Ectodermal cell (in vitro differentiated cells): ENCODE measurements around the gene TBC1D7.

ENCODE experiments used
- H3K27ac ChIP-seq: 2 replicates; pipeline ENCODE4 v1.7.0; 2013; ENCODE audit warnings: mild to moderate bottlenecking, low read depth, low read length; ENCODE audit not compliant: insufficient read depth, poor library complexity, severe bottlenecking
- H3K27me3 ChIP-seq: 2 replicates; pipeline ENCODE4 v1.7.0; 2013; ENCODE audit warnings: mild to moderate bottlenecking, low read length; ENCODE audit not compliant: insufficient read depth, control insufficient read depth, poor library complexity, severe bottlenecking
- H3K36me3 ChIP-seq: one replicate; pipeline ENCODE4 v1.7.0; 2013; ENCODE audit warnings: low read length; ENCODE audit not compliant: control insufficient read depth, insufficient read depth
- H3K4me1 ChIP-seq: one replicate; pipeline ENCODE4 v1.7.0; 2013; ENCODE audit warnings: low read length; ENCODE audit not compliant: control insufficient read depth, insufficient read depth
- H3K4me3 ChIP-seq: 2 replicates; pipeline ENCODE4 v1.7.0; 2013; ENCODE audit warnings: low read depth, low read length, control low read depth; ENCODE audit not compliant: insufficient read depth
- H3K9me3 ChIP-seq: 2 replicates; pipeline ENCODE4 v1.7.0; 2013; ENCODE audit warnings: mild to moderate bottlenecking, low read length, moderate library complexity; ENCODE audit not compliant: control insufficient read depth
- WGBS, 2 experiments: methylation state at CpG; one replicate each; pipeline ENCODE4 v1.1.7; 2013; ENCODE audit warnings: missing lambda C conversion rate in 2 of 2; 5-methylcytosine and 5-hydroxymethylcytosine counted together

The TBC1D7 gene

GRCh38 chr6:13260101-13260598, 68.2 kb downstream of the TBC1D7 start:
- WGBS, 2 experiments = 91 to 94% methylated on average over 7 of the region's 7 CpGs
- Histone ChIP-seq H3K4me1 (peaks cover 5% of the 10 kb centered on the region), H3K36me3 (no peaks in the 10 kb centered on the region), H3K9me3 (no peaks in the 10 kb centered on the region), H3K4me3 (no peak overlapping the region), H3K27ac (no peak overlapping the region), H3K27me3 (no peaks in the 10 kb centered on the region)

DNA sequence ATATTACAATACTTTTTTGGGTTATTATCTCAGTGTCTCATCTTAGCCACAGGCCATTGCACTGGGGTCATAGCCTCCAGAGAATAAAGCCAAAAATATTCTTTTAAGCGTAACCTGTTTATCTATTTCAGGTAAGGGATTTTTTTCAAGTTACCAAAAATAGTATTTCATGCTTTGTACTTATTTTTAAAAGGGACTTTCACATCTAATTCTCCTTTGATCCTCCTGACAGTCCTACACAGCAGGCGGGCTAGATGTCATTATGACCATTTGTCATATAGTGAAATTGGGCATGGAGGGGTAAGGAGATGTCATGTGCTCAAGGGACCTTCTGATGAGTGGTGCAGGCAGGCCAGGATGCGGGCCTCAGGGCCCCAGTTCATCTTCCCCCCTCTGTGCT, 68.9 kb downstream of the TBC1D7 start:
- no peak overlapping the region for H3K4me3 ChIP-seq
- 95 to 100% methylated on average over 2 to 3 of the region's 3 CpGs for WGBS, 2 experiments
- H3K27me3 ChIP-seq = no peaks in the 10 kb centered on the region
- H3K36me3 ChIP-seq = no peaks in the 10 kb centered on the region
- H3K4me1 ChIP-seq = peaks cover 5% of the 10 kb centered on the region
- H3K9me3 ChIP-seq = no peaks in the 10 kb centered on the region
- no peak overlapping the region for H3K27ac ChIP-seq

DNA sequence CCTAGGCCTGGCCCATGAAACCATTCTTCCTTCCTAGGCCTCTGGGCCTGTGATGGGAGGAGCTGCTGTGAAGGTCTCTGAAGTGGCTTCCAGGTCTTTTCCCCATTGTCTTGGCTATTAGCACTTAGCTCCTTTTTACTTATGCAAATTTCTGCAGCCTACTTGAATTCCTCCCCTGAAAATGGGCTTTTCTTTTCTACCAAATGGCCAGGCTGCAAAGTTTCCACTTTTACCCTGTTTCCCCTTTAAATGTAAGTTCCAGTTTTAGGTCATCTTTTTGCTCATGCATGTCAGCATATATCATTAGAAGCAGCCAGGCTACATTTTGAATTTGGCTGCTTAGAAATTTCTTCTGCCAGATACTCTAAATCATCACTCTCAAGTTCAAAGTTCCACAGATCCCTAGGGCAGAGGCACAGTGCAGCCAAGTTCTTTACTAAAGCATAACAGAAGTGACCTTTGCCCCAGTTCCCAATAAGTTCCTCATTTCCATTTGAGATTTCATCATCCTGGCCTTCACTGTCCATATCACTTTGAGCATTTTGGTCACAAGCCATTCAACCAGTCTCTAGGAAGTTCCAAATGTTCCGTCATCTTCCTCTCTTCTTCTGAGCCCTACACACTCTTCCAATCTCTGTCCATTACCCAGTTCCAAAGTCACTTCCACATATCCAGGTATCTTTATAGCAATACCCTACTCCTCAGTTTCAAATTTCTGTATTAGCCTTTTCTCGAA, 71.9 kb downstream of the TBC1D7 start:
- 87 to 95% methylated on average over 2 of the region's 2 CpGs for WGBS, 2 experiments
- H3K4me3 ChIP-seq = no peak overlapping the region

More for the DNA sequence above, 71.9 kb downstream of the TBC1D7 start:
- no peak overlapping the region for H3K27ac ChIP-seq
- H3K4me1 ChIP-seq = peaks cover 5% of the 10 kb centered on the region
- no peaks in the 10 kb centered on the region for H3K36me3 ChIP-seq
- H3K9me3 ChIP-seq = no peaks in the 10 kb centered on the region
- no peaks in the 10 kb centered on the region for H3K27me3 ChIP-seq
